Measurements from ENCODE around the gene CGREF1. TPM values are rescaled to one million over a fixed set of nuclear protein-coding genes. Genes with fewer than 3 reads are reported as not detected.

The CGREF1 gene, protein sequence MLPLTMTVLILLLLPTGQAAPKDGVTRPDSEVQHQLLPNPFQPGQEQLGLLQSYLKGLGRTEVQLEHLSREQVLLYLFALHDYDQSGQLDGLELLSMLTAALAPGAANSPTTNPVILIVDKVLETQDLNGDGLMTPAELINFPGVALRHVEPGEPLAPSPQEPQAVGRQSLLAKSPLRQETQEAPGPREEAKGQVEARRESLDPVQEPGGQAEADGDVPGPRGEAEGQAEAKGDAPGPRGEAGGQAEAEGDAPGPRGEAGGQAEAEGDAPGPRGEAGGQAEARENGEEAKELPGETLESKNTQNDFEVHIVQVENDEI
- total RNA-seq: 1.7 and 2.3 TPM in 2 replicates

DNA sequence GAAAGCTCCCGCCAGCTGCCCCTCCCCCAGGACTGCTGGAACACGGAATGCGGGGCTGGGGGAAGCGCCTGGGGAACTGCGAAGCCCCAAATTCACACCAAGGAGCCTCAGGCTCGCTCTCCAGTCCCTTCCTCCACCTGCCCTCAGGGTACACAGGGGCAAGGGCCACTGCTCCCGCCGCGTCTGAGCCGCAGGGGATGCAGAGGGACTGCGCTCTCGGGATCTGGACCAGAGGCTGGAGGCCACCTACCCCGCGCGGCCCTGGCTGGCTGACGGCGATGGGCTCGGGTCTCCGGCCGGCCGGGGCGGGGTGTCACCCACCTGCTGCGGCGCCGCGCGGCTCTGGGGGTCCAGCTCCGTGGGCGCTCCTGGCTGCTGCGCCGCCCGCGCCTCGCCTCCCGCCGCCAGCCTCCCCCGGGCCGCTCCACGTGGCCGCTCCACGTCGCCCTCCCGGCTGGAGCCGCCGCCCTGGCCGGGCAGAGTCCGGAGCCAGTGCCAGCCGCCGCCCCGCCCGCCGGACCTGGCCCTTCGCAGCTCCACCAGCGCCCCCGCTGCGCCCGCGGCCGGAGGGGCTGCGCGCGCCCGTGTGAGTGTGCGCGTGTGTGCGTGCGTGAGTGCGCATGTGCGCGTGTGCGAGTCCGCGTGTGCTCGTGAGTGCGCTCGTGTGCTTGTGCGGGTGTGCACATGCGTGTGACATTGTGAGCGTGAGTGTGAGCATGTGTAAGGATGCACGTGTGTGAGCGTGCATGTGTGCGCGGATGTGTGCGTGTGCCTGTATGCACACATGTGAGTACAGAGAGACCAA lies at the start of gene CGREF1:
Gene CGREF1 (minus strand): TSS at position 604 of the 805 bp plus-strand sequence. CDS start 14,762 bp downstream, outside the sequence.

DNA sequence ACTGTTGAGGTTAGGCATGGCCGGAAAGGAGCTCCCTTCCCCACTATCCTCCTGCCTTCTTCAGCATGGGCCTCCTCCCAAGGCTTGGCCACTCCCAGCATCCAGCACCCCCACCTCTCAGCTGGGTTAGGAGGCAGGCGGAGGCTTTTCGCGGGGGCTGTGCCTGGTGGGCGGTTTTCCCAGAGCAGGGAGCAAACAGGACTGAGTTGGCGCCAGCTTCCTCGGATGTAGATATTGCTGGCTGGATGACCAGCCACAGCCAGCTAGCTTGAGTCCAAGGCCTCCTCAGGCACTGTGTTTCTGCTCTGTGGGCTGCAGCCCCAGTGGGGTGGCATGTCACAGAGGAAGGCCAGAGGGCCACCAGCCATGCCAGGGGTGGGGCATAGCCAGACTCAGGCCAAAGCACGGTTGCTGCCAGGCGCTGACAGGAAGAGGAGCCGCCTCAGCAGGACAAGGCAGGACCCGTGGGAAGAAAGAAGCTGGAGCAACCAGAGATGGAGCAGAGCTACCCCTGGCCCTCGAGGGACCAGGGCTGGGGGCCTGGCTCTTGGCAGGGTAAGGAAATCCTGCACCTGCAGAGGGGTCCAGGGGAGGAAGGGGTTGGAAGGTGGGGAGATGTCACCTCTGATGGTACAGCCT lies 30.0 kb upstream of the CGREF1 start, which contains the start of gene TCF23:
Gene TCF23 (plus strand): TSS at position 204 of the 639 bp plus-strand sequence. CDS start 130 bp downstream, at position 334.

DNA sequence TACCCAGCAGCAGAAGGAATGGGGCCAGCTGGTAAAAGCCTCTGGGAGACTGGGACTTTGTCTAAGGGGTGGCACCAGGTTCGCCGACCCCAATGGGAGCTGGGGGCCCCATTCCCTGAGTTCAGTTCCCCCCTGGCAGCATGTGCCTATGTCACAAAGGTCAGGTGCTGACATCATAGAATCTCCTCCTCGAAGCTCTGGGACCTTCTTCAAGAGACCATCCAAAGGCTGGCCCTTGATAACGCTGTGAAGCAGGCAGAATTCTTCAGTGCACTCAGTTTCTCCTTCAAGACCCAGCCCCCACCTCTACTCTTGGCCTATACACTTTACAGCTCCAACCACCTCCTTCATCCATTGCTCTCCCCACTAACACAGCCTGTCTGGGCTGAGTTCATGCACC lies 20.4 kb upstream of the CGREF1 start, which contains the start of gene PRR30:
Gene PRR30 (minus strand): TSS at position 101 of the 400 bp plus-strand sequence. CDS start 1,081 bp downstream, outside the sequence.

DNA sequence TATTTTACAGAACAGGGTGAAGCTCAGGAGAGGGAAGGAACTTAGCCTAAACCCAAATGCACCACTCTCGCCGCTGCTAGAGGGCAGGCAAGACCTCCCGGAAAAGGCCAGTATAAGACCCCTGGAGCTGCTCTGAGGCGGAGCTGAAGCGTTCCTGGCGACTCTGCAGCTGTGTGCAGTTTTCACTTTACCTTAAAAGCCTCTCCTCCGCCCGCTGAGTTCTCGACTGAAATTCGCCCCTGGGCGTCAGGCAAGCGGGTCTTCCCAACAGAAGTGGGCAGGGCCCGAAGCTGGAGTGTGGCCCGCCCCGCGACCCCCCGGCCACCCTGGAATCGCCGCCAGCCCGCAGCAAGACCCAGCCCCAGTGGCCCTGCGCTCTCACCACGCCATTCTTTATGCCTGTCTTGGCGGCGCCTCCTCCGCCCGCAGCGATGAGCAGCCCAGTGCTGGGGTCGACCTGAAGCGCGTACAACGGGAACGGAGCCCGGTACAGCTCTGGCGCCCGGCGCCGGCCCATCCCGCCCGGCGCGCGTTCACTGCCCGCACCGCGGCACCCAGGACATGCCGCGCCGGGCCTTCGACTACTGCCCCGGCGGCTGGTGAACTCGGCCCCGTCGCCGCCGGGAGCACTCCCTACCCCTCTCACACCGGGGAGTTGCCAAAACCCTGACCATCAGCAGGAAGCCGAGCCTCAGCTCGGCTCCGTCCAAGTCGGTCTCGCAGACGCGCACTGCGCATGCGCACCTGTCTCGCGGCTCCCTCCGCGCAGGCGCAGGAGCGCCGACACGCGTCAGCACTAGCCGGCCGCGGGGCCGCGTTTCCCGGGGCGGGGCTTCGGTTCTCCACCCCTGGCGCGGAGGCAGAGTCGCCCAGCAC lies 15.2 kb upstream of the CGREF1 start, which contains the start of gene PREB:
Gene PREB (minus strand): TSS at position 732 of the 876 bp plus-strand sequence. CDS start 215 bp downstream, at position 517.

DNA sequence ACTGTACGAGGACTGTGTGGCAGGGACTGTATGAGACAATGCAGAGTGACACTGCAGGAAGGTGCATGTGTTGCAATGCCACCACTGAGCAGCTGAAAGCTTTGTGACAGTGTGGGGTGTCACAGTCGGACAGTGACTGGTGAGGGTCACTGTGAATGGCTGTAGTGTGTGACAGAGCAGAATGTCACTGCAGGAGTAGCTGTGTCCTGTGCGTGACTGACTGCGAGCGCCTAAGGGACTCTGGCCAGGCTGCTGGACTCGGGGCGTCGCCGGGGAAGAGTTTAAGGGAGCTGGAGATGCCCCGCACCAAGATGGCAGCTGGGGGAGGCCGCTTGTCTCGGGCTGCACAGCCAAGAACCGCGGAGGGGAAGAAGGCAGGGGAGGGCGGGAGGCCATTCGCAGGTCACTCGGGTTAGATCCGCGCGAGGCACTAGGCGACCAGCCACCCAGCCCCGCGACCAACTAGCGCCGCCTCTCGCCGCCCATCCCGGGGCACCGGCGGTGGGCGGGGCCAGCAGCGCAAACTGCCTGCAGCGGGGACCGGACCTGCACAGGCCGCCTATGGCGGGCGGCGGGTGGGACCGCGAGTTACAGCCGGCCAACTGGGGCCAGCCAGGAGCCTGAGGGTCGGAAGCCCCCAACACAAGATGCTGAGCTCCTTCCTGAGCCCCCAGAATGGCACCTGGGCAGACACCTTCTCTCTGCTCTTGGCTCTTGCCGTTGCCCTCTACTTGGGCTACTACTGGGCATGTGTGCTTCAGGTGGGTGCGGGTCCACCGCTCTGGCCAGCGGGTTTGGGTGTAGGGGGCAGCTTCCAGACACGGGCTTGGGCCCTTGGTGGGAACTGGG lies 4.6 kb upstream of the CGREF1 start, which contains the start of gene ABHD1:
Gene ABHD1 (plus strand): TSS at position 514 of the 849 bp plus-strand sequence. CDS start 134 bp downstream, at position 648.

DNA sequence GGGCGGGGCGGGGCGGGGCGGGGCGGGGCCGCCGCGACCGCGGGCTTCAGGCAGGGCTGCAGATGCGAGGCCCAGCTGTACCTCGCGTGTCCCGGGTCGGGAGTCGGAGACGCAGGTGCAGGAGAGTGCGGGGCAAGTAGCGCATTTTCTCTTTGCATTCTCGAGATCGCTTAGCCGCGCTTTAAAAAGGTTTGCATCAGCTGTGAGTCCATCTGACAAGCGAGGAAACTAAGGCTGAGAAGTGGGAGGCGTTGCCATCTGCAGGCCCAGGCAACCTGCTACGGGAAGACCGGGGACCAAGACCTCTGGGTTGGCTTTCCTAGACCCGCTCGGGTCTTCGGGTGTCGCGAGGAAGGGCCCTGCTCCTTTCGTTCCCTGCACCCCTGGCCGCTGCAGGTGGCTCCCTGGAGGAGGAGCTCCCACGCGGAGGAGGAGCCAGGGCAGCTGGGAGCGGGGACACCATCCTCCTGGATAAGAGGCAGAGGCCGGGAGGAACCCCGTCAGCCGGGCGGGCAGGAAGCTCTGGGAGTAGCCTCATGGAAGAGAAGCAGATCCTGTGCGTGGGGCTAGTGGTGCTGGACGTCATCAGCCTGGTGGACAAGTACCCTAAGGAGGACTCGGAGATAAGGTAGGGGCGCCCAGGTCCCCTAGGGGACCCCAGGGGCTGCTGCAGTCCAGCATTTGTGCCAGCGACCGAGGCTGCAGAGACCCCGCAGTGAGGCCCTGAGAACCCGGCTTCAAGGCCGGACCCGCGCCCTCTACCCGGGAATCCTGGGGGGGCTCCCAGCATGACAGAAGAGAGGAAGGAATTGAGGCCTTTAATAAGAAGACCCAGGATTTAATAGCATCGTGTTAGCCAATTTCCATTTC lies 32.0 kb downstream of the CGREF1 start, which contains the start of gene KHK:
Gene KHK (plus strand): TSS at position 49 of the 870 bp plus-strand sequence. CDS start 488 bp downstream, at position 537.

DNA sequence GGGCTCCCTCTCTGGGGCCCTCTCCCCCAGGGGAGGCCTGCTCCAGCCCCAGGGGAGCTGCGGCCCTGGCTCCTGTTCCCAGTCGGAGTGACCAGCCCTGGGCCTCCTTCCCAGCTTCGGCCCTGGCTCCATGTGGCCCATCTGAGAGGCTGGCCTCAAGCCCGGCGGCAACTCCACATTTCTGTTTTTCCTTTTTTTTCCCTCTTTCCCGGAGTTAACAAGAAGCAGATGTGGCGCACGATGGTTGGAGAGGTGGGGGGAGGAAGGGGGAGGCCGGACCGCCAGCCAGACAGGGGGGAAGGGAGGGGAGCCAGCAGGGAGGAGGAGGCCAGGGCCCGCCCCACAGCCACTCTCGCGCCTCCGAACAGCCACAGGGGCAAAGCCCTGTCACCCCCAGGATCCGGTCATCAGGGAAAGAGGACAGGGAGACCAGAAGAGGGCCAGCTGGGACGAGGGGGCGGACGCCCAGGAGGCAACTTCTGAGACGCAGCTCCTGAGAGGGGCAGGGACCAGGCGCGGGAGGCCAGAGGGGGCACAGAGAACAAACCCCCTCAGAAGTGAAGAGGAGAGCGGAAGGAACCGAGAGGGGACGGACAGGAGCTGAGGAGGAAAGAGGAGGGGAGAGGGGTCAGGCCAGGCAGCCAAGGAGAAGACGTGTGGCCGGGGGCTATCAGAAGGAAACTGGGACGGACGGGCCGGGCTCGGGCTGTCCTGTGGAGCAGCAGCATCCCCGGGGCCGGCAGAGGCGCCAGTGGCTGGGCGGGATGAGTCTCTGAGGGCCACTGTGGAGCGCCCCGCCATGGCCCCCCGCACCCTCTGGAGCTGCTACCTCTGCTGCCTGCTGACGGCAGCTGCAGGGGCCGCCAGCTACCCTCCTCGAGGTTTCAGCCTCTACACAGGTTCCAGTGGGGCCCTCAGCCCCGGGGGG lies 40.4 kb downstream of the CGREF1 start, which contains the start of gene EMILIN1:
Gene EMILIN1 (plus strand): TSS at position 349 of the 928 bp plus-strand sequence. CDS start 451 bp downstream, at position 800.

DNA sequence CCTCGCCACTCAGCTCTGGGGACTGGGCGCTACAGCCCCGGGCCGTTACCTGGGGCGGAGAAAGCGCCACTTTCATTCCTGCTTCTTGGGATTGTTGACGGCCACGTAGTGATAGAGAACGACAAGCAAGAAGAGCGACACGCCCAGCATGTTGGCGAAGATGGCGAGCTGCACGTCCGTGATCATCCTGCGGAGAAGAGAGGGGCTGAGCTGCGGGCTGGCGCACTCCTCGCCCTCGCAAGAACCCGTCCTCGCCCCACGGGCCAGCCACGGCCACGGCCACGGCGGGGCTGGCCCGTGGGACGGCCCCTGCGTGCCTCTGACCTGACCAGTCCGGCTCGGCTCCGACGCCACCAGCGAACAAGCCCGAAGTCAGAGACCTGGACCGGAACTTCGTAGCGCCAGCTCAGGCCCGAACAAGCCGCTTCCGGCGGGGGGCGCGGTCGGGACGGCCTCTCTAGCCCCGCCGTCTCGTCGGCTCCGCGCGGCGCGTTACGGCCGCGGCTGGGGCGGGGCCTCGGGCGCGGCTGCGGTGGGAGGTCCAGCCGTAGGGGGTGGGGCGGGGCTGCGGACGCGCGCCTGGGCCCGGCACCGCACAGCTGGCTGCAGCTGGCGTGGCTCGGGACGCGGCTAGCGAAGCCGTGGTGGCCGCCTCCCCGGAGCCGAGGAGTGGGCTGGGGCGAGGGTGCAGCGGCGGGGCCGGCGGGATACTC lies 47.5 kb downstream of the CGREF1 start, which contains the start of gene OST4:
Gene OST4 (minus strand): TSS at position 378 of the 713 bp plus-strand sequence.

DNA sequence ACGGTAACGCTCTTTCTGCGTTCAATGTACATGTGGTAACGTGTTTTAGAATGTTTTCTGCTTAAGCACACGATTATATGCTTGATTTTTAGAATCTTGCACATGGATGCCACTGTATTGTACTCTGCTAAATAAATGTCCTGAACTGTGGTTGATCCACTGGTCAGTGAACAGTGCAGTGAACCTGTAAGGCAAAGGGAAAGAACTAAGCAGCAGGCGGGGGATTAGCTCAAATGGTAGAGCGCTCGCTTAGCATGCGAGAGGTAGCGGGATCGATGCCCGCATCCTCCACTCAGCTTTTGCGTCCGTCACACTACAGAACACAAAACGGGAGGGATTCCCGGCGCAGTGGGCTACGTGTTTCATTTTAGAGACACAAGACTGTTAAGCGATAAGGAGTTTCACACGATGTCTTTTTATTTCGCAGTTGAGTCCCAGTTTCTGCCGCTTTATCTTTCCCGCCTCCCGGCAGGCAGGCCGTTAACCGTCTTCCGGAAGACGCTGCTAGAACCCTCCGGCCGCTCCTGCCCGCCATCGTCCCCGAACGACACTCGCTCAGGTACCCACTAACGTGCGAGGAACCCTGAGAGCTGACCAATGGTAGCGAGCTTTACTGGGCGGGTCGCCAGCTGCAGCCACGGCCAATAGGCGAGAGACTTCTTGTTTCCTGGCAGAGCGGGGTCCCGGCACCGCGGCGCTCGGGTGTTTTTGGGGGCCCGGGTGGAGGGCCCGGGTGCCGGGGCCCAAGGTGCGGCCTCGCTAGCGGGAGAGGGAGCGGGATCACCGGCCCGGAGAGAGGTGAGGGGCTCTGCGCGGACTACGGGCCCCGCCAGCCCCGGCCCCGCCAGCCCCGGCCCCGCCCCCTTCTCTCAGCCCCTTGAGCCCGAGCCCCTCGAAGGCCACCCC lies 67.7 kb downstream of the CGREF1 start, which contains the start of gene AGBL5:
Gene AGBL5 (plus strand): TSS at position 673 of the 906 bp plus-strand sequence. CDS start 1,291 bp downstream, outside the sequence.

Other genes starting within 250 kb of the CGREF1 start
- 1.4 and 1.5 TPM in 2 replicates for gene MAPRE3, start 148.5 kb downstream of the CGREF1 start, total RNA-seq
- gene TMEM214, start 86.2 kb downstream of the CGREF1 start, total RNA-seq: 17.0 and 23.1 TPM in 2 replicates
- 17.3 and 20.0 TPM in 2 replicates for gene AGBL5, start 67.5 kb downstream of the CGREF1 start, total RNA-seq
- 403 and 523 TPM in 2 replicates for gene OST4, start 47.5 kb downstream of the CGREF1 start, total RNA-seq
- gene EMILIN1, start 40.5 kb downstream of the CGREF1 start, total RNA-seq: 22.8 and 34.8 TPM in 2 replicates
- 2.4 and 4.3 TPM in 2 replicates for gene KHK, start 32.4 kb downstream of the CGREF1 start, total RNA-seq
- not detected in 2 replicates for gene ABHD1, start 4.7 kb upstream of the CGREF1 start, total RNA-seq
- 25.3 and 28.4 TPM in 2 replicates for gene PREB, start 15.5 kb upstream of the CGREF1 start, total RNA-seq
- gene PRR30, start 20.3 kb upstream of the CGREF1 start, total RNA-seq: not detected in 2 replicates
- gene TCF23, start 29.9 kb upstream of the CGREF1 start, total RNA-seq: not detected in 2 replicates
- 107 and 121 TPM in 2 replicates for gene ATRAID, start 92.9 kb upstream of the CGREF1 start, total RNA-seq
- gene SLC5A6, start 93.1 kb upstream of the CGREF1 start, total RNA-seq: 18.1 and 19.4 TPM in 2 replicates
- 21.6 and 22.9 TPM in 2 replicates for gene CAD, start 98.2 kb upstream of the CGREF1 start, total RNA-seq
- 6.3 and 21.2 TPM in 2 replicates for gene SLC30A3, start 143.9 kb upstream of the CGREF1 start, total RNA-seq
- gene DNAJC5G, start 156.3 kb upstream of the CGREF1 start, total RNA-seq: 0.60 and 2.4 TPM in 2 replicates
- 0.52 and 1.3 TPM in 2 replicates for gene TRIM54, start 163.3 kb upstream of the CGREF1 start, total RNA-seq
- 0.22 and 0.34 TPM in 2 replicates for gene UCN, start 189.3 kb upstream of the CGREF1 start, total RNA-seq
- 38.0 and 43.1 TPM in 2 replicates for gene MPV17, start 204.0 kb upstream of the CGREF1 start, total RNA-seq
- 17.0 and 22.3 TPM in 2 replicates for gene GTF3C2, start 237.6 kb upstream of the CGREF1 start, total RNA-seq